Measurements from ENCODE around the gene HMCES.

- TF ChIP-seq CTCF (IDR thresholded peaks at IDR 0.05; ENCODE audit: low read depth, low read length, missing input control) (no peak), GABPA (IDR thresholded peaks at IDR 0.05 in 1 of 2, conservative IDR thresholded peaks at IDR 0.05 in 1 of 2) (no peak), RAD21 (IDR thresholded peaks at IDR 0.05) (no peak), HNF4A (conservative IDR thresholded peaks at IDR 0.05) (no peak), REST (IDR thresholded peaks at IDR 0.05) (no peak), YY1 (IDR thresholded peaks at IDR 0.05) (no peak), MAX (IDR thresholded peaks at IDR 0.05) (no peak), ATF3 (IDR thresholded peaks at IDR 0.05) (no peak), SP1 (IDR thresholded peaks at IDR 0.05) (no peak)
Observed at GRCh38 chr3:129320825-129321487, 42.3 kb downstream of the HMCES start.
